Hepatocyte (in vitro differentiated cells): ENCODE measurements around the gene NCOA3.

ENCODE experiments used
- EZH2 ChIP-seq: fragments of 200-600 bp; sonication (generic); IDR thresholded peaks from 2 replicates; pipeline ENCODE4 v1.6.1; 2016; ENCODE audit warnings: antibody characterized with exemption, mild to moderate bottlenecking, borderline replicate concordance
- EZH2phosphoT487 ChIP-seq: fragments of 200-600 bp; sonication (generic); IDR thresholded peaks from one replicate; pipeline ENCODE4 v1.6.1; 2018; ENCODE audit warnings: antibody characterized with exemption, mild to moderate bottlenecking, low read depth, moderate library complexity; ENCODE audit not compliant: unreplicated experiment, severe bottlenecking
- TF ChIP-seq, protein P1 (sequence below): fragments of 200-600 bp; sonication (generic); IDR thresholded peaks from 2 replicates; pipeline ENCODE4 v1.5.1; 2016; ENCODE audit warnings: antibody characterized with exemption, mild to moderate bottlenecking; ENCODE audit not compliant: poor library complexity

- TF ChIP-seq, protein P1, sequence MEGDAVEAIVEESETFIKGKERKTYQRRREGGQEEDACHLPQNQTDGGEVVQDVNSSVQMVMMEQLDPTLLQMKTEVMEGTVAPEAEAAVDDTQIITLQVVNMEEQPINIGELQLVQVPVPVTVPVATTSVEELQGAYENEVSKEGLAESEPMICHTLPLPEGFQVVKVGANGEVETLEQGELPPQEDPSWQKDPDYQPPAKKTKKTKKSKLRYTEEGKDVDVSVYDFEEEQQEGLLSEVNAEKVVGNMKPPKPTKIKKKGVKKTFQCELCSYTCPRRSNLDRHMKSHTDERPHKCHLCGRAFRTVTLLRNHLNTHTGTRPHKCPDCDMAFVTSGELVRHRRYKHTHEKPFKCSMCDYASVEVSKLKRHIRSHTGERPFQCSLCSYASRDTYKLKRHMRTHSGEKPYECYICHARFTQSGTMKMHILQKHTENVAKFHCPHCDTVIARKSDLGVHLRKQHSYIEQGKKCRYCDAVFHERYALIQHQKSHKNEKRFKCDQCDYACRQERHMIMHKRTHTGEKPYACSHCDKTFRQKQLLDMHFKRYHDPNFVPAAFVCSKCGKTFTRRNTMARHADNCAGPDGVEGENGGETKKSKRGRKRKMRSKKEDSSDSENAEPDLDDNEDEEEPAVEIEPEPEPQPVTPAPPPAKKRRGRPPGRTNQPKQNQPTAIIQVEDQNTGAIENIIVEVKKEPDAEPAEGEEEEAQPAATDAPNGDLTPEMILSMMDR = no peak
- TF ChIP-seq EZH2phosphoT487 (no peak), EZH2 (no peak)
Observed at GRCh38 chr20:47583551-47583950, 81.9 kb downstream of the NCOA3 start.
